Endodermal cell (in vitro differentiated cells): Measurements from ENCODE around the gene PPP2R3C. TPM values are rescaled to one million over a fixed set of nuclear protein-coding genes. Genes with fewer than 3 reads are reported as not detected.

Source experiments
- DNase-seq: peaks from one replicate; pipeline ENCODE4 v3.0.0-alpha.2; 2017
- H3K27ac ChIP-seq: 2 replicates; pipeline ENCODE4 v1.5.1; 2013; ENCODE audit warnings: mild to moderate bottlenecking, low read depth, low read length, moderate library complexity
- H3K27me3 ChIP-seq: 2 replicates; pipeline ENCODE4 v1.6.1; 2013; ENCODE audit warnings: mild to moderate bottlenecking, low read length, moderate library complexity; ENCODE audit not compliant: insufficient read depth, control insufficient read depth, poor library complexity, severe bottlenecking
- H3K36me3 ChIP-seq: 2 replicates; pipeline ENCODE4 v1.7.0; 2013; ENCODE audit warnings: mild to moderate bottlenecking, low read length, moderate library complexity; ENCODE audit not compliant: control insufficient read depth, insufficient read depth
- H3K4me1 ChIP-seq: one replicate; pipeline ENCODE4 v1.7.0; 2013; ENCODE audit warnings: low read length; ENCODE audit not compliant: control insufficient read depth, insufficient read depth
- H3K4me3 ChIP-seq: 2 replicates; pipeline ENCODE4 v1.5.1; 2013; ENCODE audit warnings: mild to moderate bottlenecking, low read length, moderate library complexity
- H3K9ac ChIP-seq: 2 replicates; pipeline ENCODE4 v1.6.1; 2013; ENCODE audit warnings: mild to moderate bottlenecking, low read length, moderate library complexity; ENCODE audit not compliant: poor library complexity, severe bottlenecking; ENCODE audit errors: extremely low read depth
- H3K9me3 ChIP-seq: 2 replicates; pipeline ENCODE4 v1.6.1; 2013; ENCODE audit warnings: mild to moderate bottlenecking, low read length, moderate library complexity; ENCODE audit not compliant: control insufficient read depth
- H3K27ac Mint-ChIP-seq: 2 replicates; pipeline ENCODE4 v1.8.0; 2020; ENCODE audit warnings: mixed read lengths
- H3K27me3 Mint-ChIP-seq: 2 replicates; pipeline ENCODE4 v1.8.0; 2021; ENCODE audit warnings: mild to moderate bottlenecking, mixed read lengths; ENCODE audit not compliant: insufficient read depth
- H3K36me3 Mint-ChIP-seq: 2 replicates; pipeline ENCODE4 v1.8.0; 2020; ENCODE audit warnings: low read depth, mixed read lengths
- H3K4me1 Mint-ChIP-seq: 2 replicates; pipeline ENCODE4 v1.8.0; 2020; ENCODE audit warnings: mixed read lengths
- H3K4me3 Mint-ChIP-seq: 2 replicates; pipeline ENCODE4 v1.8.0; 2020; ENCODE audit warnings: mild to moderate bottlenecking, moderate library complexity, mixed read lengths
- H3K9me3 Mint-ChIP-seq: 2 replicates; pipeline ENCODE4 v1.8.0; 2020; ENCODE audit warnings: mild to moderate bottlenecking, mixed read lengths
- WGBS, 2 experiments: methylation state at CpG; one replicate each; pipeline versions ENCODE4 v1.1.5 to v1.1.7; 2013; ENCODE audit warnings: missing lambda C conversion rate in 2 of 2, mixed read lengths in 1 of 2; ENCODE audit not compliant: insufficient coverage in 1 of 2, insufficient read length in 1 of 2; 5-methylcytosine and 5-hydroxymethylcytosine counted together
- total RNA-seq, 2 donors: library from RNA; stranded (reverse); fragmentation: NEBNext Ultra II Directional in 1 of 2; extraction: Animal tissue kit (Norgen Biotek cat#: 25700) in 1 of 2; gene quantifications; 2 replicates in 1 of 2; 3 replicates in 1 of 2; pipeline ENCODE4 v1.2.1, GENCODE V29; 2021
- TF ChIP-seq, protein P1 (sequence below): fragments of 200-600 bp; sonication (generic); conservative IDR thresholded peaks from 2 replicates; pipeline ENCODE4 v1.5.0; 2021; ENCODE audit warnings: antibody characterized with exemption, mild to moderate bottlenecking

Gene PPP2R3C
- total RNA-seq, 2 donors from 2014 or later, result 18.6 to 36.8 TPM

DNA sequence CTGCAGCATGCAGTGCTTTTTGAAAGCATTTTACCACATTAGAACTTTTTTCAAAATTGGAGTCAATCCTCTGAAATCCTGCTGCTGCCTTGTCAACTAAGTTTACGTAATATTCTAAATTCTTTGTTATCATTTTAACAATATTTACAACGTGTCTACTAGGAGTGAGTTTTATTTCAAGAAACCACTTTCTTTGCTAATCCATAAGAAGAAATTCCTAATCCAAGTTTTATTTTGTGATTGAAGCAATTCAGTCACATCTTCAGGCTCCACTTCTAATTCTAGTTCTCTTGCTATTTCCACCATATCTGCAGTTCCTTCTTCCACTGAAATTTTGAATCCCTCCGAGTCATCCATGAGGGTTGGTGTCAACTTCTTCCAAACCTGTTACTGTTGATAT is 25.9 kb upstream of the PPP2R3C start:
- Histone ChIP-seq H3K27me3 (no peaks in the 10 kb centered on the region), H3K27ac (no peak overlapping the region), H3K4me1 (no peaks in the 10 kb centered on the region), H3K9ac (no peak overlapping the region), H3K36me3 (peaks cover 7% of the 10 kb centered on the region), H3K9me3 (peaks cover 5% of the 10 kb centered on the region), H3K4me3 (no peak overlapping the region)
- Mint-ChIP-seq H3K4me3 (no peak overlapping the region), H3K27ac (no peak overlapping the region), H3K36me3 (peaks cover 54% of the 10 kb centered on the region), H3K4me1 (no peaks in the 10 kb centered on the region), H3K9me3 (peaks cover 12% of the 10 kb centered on the region), H3K27me3 (no peaks in the 10 kb centered on the region)
- no peak for DNase-seq
- WGBS, 2 experiments, result 92 to 98% methylated on average over 1 to 3 of the region's 3 CpGs
- TF ChIP-seq, protein P1, sequence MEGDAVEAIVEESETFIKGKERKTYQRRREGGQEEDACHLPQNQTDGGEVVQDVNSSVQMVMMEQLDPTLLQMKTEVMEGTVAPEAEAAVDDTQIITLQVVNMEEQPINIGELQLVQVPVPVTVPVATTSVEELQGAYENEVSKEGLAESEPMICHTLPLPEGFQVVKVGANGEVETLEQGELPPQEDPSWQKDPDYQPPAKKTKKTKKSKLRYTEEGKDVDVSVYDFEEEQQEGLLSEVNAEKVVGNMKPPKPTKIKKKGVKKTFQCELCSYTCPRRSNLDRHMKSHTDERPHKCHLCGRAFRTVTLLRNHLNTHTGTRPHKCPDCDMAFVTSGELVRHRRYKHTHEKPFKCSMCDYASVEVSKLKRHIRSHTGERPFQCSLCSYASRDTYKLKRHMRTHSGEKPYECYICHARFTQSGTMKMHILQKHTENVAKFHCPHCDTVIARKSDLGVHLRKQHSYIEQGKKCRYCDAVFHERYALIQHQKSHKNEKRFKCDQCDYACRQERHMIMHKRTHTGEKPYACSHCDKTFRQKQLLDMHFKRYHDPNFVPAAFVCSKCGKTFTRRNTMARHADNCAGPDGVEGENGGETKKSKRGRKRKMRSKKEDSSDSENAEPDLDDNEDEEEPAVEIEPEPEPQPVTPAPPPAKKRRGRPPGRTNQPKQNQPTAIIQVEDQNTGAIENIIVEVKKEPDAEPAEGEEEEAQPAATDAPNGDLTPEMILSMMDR, result no peak

DNA sequence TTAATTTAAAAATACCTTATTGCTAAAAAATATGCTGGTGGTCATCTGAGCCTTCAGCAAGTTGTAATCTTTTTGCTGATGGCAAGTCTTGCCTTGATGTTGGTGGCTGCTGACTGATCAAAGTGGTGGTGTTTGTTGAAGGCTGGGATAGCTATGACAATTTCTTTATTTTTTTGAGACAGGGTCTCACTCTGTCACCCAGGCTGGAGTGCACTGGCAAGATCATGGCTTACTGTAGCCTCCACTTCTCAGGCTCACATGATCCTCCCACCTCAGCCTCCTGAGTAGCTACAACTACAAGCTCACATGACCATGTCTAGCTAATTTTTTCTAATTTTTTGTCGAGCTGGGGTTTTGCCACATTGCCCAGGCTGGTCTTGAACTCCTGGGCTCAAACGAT is 25.4 kb upstream of the PPP2R3C start:
- no peaks in the 10 kb centered on the region for H3K4me1 ChIP-seq
- no peak overlapping the region for H3K9ac ChIP-seq
- DNase-seq, result no peak
- peaks cover 51% of the 10 kb centered on the region for H3K36me3 Mint-ChIP-seq
- no peak overlapping the region for H3K4me3 ChIP-seq
- no peak overlapping the region for H3K4me3 Mint-ChIP-seq
- TF ChIP-seq, protein P1, result no peak
- H3K9me3 ChIP-seq, result peaks cover 5% of the 10 kb centered on the region
- no peaks in the 10 kb centered on the region for H3K4me1 Mint-ChIP-seq
- no peaks in the 10 kb centered on the region for H3K27me3 Mint-ChIP-seq
- no peaks in the 10 kb centered on the region for H3K27me3 ChIP-seq
- H3K27ac Mint-ChIP-seq, result no peak overlapping the region
- H3K36me3 ChIP-seq, result peaks cover 7% of the 10 kb centered on the region
- WGBS, 2 experiments, result 97% methylated on average over 2 of the region's 2 CpGs; no CpG with 5 or more reads in 1 of the 2 experiments
- peaks cover 12% of the 10 kb centered on the region for H3K9me3 Mint-ChIP-seq
- H3K27ac ChIP-seq, result no peak overlapping the region

DNA sequence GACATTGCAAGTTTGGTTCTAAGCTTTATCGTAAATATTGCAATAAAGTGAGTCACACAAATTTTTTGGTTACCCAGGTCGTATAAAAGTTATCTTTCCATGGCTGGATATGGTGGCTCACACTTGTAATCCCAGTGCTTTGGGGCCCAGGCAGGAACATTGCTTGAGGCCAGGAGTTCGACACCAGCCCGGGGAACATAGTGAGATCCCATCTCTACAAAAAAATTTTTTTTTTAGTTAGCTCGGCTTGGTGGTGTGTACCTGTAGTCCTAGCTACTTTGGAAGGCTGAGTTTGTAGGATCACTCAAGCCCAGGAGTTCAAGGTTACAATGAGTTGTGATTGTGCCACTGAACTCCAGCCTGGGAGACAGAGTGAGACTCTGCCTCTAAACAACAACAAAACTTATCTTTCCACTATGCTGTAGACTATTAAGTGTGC is 24.9 kb upstream of the PPP2R3C start:
- no peak overlapping the region for H3K4me3 ChIP-seq
- no peaks in the 10 kb centered on the region for H3K27me3 ChIP-seq
- peaks cover 7% of the 10 kb centered on the region for H3K36me3 ChIP-seq
- peaks cover 9% of the 10 kb centered on the region for H3K9me3 Mint-ChIP-seq
- H3K27ac Mint-ChIP-seq, result no peak overlapping the region
- no peak overlapping the region for H3K27ac ChIP-seq
- no peak overlapping the region for H3K4me3 Mint-ChIP-seq
- no peaks in the 10 kb centered on the region for H3K4me1 Mint-ChIP-seq
- peaks cover 47% of the 10 kb centered on the region for H3K36me3 Mint-ChIP-seq
- H3K4me1 ChIP-seq, result no peaks in the 10 kb centered on the region
- no peak for DNase-seq
- no peaks in the 10 kb centered on the region for H3K27me3 Mint-ChIP-seq
- H3K9ac ChIP-seq, result no peak overlapping the region
- TF ChIP-seq, protein P1, result no peak
- H3K9me3 ChIP-seq, result peaks cover 5% of the 10 kb centered on the region
- 91 to 98% methylated on average over 3 to 5 of the region's 5 CpGs for WGBS, 2 experiments
